Left forelimb (tissue), 1 donor: Measurements from ENCODE around the gene PLN.

ENCODE experiments used
- DNase-seq: peaks from one replicate; pipeline ENCODE4 v3.0.0-alpha.2; 2018; ENCODE audit warnings: low spot score

PLN gene

GRCh38 chr6:118537574-118537973, 10.5 kb upstream of the PLN start:
- no peak for DNase-seq

DNA sequence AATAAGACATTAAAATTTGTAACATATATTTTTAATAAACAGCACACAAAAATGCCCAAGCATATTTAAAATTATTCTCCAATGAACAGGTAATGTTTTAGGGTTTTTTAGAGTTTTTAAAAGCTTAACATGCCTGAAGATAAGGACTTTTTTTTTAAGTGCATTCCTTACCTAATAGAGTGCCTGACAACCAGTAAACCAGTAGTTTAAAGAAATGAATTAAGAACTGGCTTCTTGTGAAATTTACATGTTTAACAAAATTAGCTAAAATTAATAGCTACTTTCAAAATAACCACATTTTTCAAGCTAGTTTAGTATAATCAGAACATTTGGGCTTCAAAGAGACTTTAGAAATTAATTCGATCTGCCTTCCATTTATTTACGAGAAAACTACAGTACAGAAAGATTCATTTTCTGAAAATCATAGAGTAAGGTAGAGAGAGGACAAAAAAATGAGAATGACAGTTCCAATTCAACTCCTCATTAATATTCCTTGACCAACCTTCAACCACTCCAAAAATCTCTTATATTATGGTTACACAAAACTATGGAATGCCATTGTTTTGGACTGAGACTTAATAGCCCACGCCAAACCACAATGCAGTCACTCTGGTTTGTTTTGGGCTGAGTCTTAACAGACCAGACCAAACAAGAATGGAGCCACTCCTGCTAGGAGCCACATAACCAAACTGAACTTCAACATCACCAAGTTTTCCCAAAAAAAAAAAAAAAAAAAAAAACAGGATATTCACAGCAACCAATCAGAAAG, 5.7 kb upstream of the PLN start:
- DNase-seq, result no peak

- no peak for DNase-seq
Observed at GRCh38 chr6:118544105-118544504, 4.0 kb upstream of the PLN start.

DNA sequence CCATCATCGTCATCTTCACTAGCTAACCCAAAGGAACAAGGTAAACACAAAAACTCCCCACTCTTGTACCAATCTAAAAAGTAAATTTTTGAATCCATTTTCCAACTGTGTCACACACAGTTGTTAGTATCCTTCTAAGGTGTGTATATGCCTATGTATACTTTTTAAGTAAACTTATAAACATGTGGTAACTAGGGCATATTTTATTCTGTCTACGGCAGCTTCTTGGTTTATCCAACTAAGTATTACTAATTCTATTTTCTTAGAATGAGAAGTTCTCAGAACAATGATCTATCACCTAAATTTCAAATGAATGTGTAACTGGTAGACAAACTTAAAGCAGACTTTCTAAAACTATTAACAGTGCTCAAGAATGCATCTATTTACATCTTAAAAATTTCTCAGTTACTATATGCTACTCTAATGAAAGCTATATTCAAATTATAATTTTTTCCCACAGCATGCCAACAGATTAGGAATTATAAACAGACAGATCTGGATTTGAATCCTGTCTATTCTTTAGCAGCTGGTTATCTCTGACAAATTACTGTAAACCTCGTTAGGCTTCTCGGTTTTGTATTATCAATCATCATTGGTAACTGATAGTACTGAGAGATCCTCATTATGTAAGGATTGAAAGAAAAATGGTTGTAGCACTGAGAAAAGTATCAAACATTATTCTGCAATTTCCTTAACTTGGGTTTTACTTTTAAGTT, 1.8 kb upstream of the PLN start:
- DNase-seq, result no peak

DNA sequence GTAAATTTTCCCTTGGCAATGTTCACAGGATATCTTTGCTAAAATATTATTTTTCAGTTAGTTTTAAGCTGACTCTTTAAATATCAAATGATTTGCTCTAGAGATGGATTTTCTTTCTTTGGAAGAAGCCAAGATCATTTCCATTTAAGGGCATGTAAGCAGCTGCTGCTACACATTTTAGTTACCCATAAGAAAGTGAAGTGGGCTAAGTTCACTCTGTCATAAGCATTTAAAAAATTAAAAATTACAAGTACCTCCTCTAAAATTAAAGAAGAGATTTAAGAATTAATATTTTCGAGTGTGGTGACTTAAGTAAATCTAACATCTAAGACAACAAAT, 1.2 kb upstream of the PLN start:
- DNase-seq, result no peak

DNA sequence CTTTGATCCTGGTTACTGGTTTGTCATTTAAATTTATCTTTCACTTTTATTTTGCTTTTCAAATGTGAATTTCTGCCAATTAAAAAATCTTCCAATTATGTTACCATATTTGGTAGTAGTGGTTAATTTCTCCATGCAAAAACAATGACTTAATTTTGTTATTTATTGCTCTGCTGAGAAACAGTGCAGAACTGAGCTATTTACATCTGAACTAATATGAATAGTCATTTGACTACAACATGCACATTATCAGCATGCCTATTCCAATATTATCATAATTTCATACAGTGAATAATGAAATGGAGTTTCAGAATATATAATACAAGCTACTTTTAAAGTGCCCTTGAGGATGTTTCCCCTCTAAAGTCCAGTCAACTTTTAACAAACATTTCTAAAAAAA, 517 bp downstream of the PLN start:
- no peak for DNase-seq

- DNase-seq, result no peak
Observed at GRCh38 chr6:118551063-118552053, 3.3 kb downstream of the PLN start.

DNA sequence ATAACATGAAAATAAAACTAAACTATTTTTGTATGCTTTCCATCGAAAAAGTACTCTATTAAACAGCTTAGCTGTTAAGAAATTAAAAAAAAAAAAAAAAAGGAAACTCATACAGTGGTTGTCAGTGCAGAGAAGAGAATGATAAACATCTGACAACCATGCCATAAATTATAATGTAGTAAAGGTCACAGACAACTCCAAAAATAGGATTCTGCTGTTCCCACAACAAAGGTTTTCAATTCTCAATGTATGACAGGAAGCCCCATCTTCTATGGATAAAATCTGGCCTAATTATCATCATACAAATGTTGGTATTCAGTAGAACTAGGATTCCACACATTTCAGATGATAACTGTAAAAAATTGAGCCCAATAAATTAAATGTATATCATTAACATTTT, 5.0 kb downstream of the PLN start:
- no peak for DNase-seq

DNA sequence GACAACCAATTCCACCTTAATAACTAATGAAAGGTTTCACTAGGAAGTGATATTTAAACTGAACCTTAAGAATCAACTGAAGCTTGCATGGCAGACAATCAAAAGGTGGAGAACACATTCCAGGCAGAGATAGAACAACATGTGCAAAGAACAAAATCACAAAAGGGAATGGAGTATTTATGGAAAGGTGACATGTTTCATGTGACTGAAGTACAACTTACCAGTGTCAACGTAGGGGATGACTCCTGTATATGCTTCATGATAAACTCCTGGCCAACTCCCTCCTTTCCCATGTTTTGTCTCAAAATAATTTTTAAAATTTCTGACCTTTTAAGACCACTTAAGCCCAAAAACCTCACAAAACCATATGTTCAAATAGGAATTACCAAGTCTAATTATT, 6.6 kb downstream of the PLN start:
- DNase-seq, result no peak

DNA sequence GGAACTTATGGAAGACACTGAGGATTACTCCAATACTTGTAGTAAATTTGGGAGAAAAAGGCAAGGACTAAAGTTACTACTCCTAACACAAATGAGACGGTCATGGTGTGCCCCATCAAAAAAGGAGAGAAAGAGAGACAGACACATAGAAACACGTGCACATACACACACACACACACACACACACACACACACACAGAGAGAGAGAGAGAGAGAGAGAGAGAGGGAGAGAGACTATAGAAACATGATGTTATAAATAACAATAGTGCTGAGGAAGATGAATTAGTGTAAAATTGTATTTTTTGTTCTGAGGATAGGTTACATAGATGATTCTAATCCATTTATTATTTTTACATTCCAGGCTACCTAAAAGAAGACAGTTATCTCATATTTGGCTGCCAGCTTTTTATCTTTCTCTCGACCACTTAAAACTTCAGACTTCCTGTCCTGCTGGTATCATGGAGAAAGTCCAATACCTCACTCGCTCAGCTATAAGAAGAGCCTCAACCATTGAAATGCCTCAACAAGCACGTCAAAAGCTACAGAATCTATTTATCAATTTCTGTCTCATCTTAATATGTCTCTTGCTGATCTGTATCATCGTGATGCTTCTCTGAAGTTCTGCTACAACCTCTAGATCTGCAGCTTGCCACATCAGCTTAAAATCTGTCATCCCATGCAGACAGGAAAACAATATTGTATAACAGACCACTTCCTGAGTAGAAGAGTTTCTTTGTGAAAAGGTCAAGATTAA, 10.5 kb downstream of the PLN start:
- no peak for DNase-seq

GRCh38 chr6:118559659-118560058, 11.6 kb downstream of the PLN start:
- no peak for DNase-seq

DNA sequence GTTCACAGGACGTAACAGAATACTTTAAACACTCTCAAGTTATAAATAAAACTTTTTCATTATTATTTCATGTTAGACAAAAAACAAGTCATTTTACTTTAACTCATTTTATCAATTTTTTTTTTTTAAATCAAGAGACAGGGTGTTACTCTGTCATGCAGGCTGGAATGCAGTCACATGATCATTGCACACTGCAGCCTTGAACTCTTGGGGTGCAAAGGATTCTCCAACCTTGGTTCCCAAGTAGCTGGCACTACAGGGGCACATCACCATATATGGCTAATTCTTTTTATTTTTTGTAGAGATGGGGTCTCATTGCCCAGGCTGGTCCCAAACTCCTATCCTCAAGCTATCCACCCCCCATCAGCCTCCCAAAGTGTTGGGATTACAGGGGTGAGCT, 14.2 kb downstream of the PLN start:
- DNase-seq, result no peak

- DNase-seq, result no peak
Observed at GRCh38 chr6:118562959-118563358, 14.9 kb downstream of the PLN start.

- no peak for DNase-seq
Observed at GRCh38 chr6:118565311-118565960, 17.3 kb downstream of the PLN start.

- no peak for DNase-seq
Observed at GRCh38 chr6:118567974-118568373, 19.9 kb downstream of the PLN start.

GRCh38 chr6:118569498-118569897, 21.4 kb downstream of the PLN start:
- DNase-seq, result no peak

GRCh38 chr6:118571121-118571520, 23.0 kb downstream of the PLN start:
- DNase-seq, result no peak

GRCh38 chr6:118574051-118574865, 26.2 kb downstream of the PLN start:
- no peak for DNase-seq

- no peak for DNase-seq
Observed at GRCh38 chr6:118577972-118578371, 29.9 kb downstream of the PLN start.

DNA sequence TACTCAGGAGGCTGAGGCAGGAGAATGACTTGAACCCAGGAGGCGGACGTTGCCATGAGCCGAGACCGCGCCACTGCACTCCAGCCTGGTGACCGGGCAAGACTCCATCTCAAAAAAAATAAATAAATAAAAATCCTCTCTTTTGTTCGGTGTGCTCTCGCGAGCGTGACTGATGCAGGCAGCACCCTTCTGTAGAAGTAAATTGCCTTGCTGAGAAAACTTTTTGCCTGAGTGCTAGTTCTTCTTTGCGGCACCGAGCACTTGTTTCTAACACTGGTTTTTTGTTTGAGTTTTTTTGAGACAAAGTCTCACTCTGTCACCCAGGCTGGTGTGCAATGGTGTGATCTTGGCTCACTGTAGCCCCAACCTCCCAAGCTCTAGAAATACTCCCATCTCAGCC, 30.5 kb downstream of the PLN start:
- DNase-seq, result no peak

DNA sequence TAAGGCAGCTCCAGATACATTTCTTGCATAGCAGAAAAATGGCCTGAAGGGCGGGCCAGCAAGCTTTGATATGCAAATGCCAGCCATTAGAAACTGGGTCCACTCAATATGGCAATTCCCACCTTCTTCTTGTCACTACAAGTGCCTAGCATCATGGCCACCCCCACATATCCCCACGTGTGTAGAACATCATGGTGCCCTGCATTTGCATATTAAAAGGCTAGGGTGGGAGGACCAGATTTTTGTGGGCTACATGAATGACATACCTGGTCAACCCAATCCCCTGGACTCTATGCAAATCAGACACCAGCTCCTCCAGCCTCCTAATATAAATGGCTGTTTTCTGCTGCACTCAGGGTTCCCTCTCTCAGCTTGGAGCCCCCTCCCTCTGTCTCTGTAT, 31.7 kb downstream of the PLN start:
- no peak for DNase-seq
